H1 (cell line): ENCODE measurements around the gene CETN1.

Source experiments
- ASH2L ChIP-seq: fragments of 200-600, 300-600 bp; sonication (generic); IDR thresholded peaks from one replicate; pipeline ENCODE4 v1.7.1; 2017; ENCODE audit warnings: low read length
- ATF2 ChIP-seq: IDR thresholded peaks from 2 replicates; pipeline ENCODE4 v1.6.1; 2012; ENCODE audit warnings: low read length, inconsistent platforms
- ATF3 ChIP-seq: IDR thresholded peaks from 2 replicates; pipeline ENCODE4 v1.6.1; 2011; ENCODE audit warnings: low read depth, mild to moderate bottlenecking, low read length; ENCODE audit not compliant: insufficient read depth
- BRCA1 ChIP-seq: IDR thresholded peaks from 2 replicates; pipeline ENCODE4 v1.6.1; 2012; ENCODE audit warnings: low read depth, low read length, improper control_type of control experiment
- CTCF ChIP-seq, 3 experiments: IDR thresholded peaks; 1 replicate in 2 of 3; 2 replicates in 1 of 3; pipeline versions ENCODE4 v1.5.1 to v1.6.1; 2011; ENCODE audit warnings: low read length in 3 of 3, mild to moderate bottlenecking in 3 of 3, inconsistent platforms in 2 of 3, low read depth in 1 of 3, moderate library complexity in 1 of 3; ENCODE audit not compliant: insufficient read depth in 1 of 3; ENCODE audit errors: control extremely low read depth in 1 of 3
- EZH2 ChIP-seq: fragments of 200-600 bp; sonication (generic); IDR thresholded peaks from 2 replicates; pipeline ENCODE4 v1.7.1; 2012; ENCODE audit warnings: low read depth, mild to moderate bottlenecking, moderate library complexity, low read length, inconsistent platforms; ENCODE audit not compliant: severe bottlenecking
- JUND ChIP-seq: IDR thresholded peaks from 2 replicates; pipeline ENCODE4 v1.6.1; 2011; ENCODE audit warnings: mild to moderate bottlenecking, improper control_type of control experiment, low read length
- POLR2A ChIP-seq, 2 experiments: IDR thresholded peaks; 1 replicate in 1 of 2; 2 replicates in 1 of 2; pipeline ENCODE4 v1.6.1; 2011; ENCODE audit warnings: low read depth in 2 of 2, low read length in 2 of 2, mild to moderate bottlenecking in 2 of 2; ENCODE audit errors: control extremely low read depth in 1 of 2
- POLR2AphosphoS5 ChIP-seq: IDR thresholded peaks from 2 replicates; pipeline ENCODE4 v1.6.1; 2011; ENCODE audit warnings: low read depth, low read length
- SIRT6 ChIP-seq: IDR thresholded peaks from one replicate; pipeline ENCODE4 v1.7.1; 2012; ENCODE audit warnings: low read length, inconsistent platforms
- TAF1 ChIP-seq: IDR thresholded peaks from 2 replicates; pipeline ENCODE4 v1.6.1; 2011; ENCODE audit warnings: mild to moderate bottlenecking, low read depth, low read length
- TCF12 ChIP-seq: IDR thresholded peaks from 2 replicates; pipeline ENCODE4 v1.6.1; 2011; ENCODE audit warnings: low read depth, mild to moderate bottlenecking, low read length
- ZNF274 ChIP-seq: IDR thresholded peaks from 2 replicates; pipeline ENCODE4 v1.7.0; 2012; ENCODE audit warnings: low read length, borderline replicate concordance; ENCODE audit errors: extremely low read depth

GRCh38 chr18:610214-610928, 30.2 kb downstream of the CETN1 start:
- TF ChIP-seq CTCF (IDR thresholded peaks at IDR 0.05; ENCODE audit: control extremely low read depth in 1 of 3, insufficient read depth in 1 of 3, low read depth in 1 of 3, low read length in 3 of 3): no peak
- TF ChIP-seq ASH2L: no peak
- TF ChIP-seq EZH2: no peak
- no peak for TF ChIP-seq POLR2AphosphoS5
- no peak for TF ChIP-seq ATF2
- no peak for TF ChIP-seq BRCA1
- no peak for TF ChIP-seq JUND
- no peak for TF ChIP-seq ATF3
- no peak for TF ChIP-seq POLR2A (IDR thresholded peaks at IDR 0.05; ENCODE audit: control extremely low read depth in 1 of 2, low read depth in 2 of 2, low read length in 2 of 2)
- TF ChIP-seq SIRT6: no peak
- TF ChIP-seq TCF12: no peak
- no peak for TF ChIP-seq TAF1
- no peak for TF ChIP-seq ZNF274
